Mesenteric fat pad (tissue), 1 donor: Measurements from ENCODE around the gene DPP10. TPM values are rescaled to one million over a fixed set of nuclear protein-coding genes. Genes with fewer than 3 reads are reported as not detected.

Experiments used
- DNase-seq: peaks from one replicate; pipeline ENCODE4 v3.0.0-alpha.2; 2020; ENCODE audit warnings: low spot score
- total RNA-seq: library from RNA; stranded (reverse); fragmentation: NEBNext Ultra II Directional; extraction: Animal tissue kit (Norgen Biotek cat#: 25700); gene quantifications from one replicate; pipeline ENCODE4 v1.2.1, GENCODE V29; 2021
- donor health status: DM: yes; HTN: yes; CAD: no.

Gene DPP10
- total RNA-seq, 1 donor from 2014 or later = not detected

DNA sequence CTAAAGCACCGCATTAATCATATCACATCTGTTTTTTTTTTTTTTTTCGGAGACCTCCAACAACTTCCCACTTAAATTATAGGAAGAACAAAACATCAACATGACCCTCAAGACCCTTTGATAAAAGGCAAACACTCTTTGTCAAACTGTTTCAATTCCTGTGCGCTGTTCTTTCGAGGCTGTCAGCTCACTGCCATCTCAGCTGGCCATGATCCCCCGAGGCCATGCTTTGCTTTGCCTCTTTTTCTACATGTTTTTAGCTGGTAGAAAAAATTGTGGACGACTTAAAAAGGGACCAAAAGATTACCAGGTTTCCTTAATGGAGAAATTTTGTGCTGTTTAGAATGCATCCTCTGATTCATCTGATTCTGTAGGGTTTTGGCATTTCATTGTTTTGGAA lies 138.2 kb downstream of the DPP10 start:
- no peak for DNase-seq

DNA sequence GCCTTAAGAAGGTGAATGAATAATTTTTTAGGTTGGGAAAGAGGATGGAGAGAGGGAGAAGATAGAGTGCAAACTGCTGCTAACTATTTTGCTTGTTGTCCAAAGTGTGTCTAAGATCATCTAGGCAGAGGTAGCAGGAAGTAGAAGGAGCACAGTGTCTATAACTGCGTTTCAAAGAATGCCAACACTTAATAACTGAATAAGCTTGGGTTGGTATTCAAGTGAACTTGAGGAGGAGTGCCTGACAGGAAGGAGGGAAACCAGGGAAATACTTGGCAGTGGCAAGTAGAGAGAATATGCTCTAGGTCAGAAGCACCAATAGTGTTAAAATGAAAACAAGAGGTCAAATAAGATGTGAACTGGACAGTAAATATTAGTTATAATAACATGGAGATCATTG lies 155.9 kb downstream of the DPP10 start:
- DNase-seq = no peak

DNA sequence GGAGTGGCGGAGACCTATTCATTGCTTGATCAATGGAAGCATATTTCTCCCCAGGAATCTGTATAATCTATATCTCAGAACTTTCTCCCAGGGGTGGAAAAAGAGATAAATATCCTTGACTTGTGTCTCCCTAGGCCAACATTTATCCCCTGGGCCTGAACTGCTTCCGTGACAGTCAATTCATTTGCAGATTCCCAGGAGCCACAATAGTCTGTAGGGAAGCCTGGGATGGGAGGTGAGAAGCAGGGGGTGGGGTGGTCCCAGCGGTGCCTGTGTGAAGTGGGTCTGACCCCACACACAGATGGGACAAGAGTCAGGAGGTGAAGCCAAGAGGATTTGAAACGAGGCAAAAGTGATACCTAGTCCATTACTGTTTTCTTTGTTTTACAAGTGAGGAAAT lies 166.8 kb downstream of the DPP10 start:
- no peak for DNase-seq

DNA sequence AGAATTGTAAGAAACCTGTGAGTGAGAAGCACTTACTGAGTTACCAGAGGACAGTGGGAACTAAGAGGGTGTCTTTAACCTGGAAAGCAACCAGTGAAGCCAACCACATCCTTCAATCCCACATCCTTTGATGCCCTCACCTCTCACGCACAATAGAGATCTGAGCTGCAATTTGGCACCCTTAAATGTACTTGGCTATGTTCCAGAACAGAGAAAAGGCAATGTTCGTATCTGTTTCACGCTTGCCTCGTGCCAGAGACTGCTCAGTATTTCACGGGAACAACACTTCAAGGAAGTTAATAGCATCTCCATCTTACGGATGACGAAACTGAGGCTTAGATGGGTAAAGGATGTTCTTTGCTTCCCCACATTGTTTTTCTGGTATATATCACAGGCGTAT lies 167.4 kb downstream of the DPP10 start:
- no peak for DNase-seq

DNA sequence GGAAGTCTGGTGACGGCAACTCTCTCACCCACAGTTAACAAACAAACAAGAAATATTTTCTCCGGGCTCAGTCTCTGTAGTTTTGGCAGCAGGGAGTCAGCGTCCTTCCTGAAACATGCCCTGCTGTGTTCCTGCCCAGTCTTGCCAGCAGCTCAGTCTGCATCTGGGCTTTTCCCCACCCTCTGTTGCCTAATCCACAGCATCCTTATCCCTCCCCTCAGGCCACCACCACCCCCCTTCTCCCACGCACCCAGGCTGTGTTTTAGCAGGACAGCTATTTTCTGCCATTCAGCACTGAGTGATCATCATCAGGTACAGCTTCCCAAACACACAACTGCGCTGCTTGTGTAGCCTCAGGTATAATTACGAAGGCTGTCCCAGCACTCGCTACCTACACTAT lies 168.2 kb downstream of the DPP10 start:
- no peak for DNase-seq

DNA sequence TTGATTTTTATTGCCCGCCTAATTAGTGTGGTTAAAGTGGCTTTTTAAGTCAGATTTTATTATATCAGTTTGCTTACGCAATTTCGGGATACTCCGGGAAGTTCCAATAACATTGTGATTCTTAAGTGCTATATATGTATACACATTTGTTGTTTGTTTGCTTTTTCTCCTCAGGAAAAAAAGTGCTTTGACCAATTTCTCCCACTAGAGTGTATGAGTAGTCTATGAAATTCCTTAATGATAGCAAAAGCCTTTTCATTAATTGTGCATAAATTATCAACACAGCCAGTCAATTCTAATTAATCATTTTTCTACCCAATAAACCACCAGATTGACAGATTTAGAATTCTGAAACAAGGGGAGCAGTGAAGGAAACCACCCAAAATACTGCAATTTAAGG lies 172.2 kb downstream of the DPP10 start:
- no peak for DNase-seq

DNA sequence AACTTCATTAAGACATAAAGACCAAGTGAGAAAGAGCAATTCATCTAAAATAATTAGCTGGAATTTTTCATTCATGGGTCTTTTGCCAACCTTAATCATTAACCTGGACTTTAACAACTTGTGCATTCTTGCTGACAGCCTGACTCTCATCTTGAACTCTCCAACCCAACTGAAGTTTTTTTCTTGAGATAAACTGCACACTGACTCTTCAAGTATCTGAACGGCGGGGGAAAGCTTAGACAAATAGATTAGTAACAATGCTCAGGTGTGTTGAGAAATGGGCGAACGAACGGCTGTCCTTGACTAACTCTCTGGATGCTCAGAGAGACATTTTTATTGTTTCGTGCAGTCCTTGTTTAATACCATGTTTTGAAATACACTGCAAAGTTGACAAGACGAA lies 186.0 kb downstream of the DPP10 start:
- DNase-seq = no peak

DNA sequence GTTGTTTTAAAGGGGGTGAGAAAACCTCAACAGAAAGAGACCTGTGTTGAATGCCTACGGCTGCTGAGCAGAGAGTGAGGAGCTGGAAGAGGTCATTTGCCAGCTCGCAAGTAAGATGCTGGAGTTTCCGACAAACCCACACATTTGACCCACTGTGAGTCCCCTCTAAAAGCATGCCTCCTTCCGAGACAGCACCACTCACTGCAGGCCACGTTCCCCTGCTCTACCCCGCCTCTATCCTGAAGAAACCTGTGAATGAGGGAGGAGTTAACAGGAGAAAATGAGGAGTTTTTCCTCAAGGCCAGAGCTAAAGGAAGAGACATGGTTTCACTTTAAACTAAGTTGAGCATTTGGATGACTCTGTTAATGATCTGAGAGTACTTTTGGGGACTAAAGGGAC lies 188.7 kb downstream of the DPP10 start:
- no peak for DNase-seq

DNA sequence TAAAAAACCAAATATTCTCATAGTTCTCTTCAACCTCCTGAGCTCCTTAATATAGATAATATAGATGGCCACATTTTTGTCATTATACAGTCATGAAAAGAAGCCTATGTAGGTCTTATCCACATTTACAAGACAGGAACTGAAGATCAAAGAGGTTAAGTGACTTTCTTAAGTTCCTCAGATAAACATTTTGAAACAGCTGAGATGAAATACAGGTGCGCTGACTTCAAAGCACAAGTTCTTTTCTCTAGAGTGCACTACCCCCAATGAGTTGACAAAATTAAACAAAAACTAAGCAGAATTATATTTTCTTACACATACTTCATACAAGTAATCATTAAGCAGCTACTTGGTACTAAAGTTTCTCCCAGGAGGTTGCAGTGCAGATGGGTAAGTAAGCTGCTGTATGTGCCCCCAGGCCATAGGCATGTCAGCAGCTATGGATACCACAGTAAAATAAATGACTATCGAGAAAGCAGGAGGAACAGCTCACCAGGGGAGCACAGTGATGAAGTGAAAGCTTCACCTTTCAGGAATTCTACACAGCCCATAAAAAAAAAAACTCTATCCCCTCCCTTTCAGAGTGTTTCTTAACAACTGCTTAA lies 199.8 kb downstream of the DPP10 start:
- no peak for DNase-seq

DNA sequence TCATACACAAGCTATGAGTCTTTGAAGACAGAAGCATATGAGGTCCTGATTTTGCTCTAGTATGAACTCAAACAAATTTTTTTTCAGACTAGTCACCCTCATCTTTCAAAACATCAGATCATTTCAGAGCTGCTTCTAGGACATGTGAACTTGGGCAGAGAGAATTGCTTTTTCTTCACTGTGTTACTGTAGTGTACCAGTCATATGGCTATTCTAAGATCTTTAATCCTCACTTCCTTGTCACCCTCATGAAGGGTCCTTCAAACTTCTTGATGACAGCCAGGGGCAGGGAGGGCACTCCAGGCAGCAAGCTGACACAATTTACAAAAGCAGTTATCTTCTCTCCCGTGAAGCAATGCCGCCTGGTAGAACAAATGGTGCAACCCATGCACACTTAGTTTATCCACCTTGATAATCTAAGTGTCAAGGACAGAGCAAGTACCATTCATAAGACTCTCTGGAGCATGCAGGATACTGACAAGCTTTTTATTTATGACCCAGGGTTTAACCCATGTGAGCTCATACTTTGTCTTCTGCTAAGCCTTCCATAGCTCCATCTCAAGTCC lies 200.6 kb downstream of the DPP10 start:
- DNase-seq = no peak

DNA sequence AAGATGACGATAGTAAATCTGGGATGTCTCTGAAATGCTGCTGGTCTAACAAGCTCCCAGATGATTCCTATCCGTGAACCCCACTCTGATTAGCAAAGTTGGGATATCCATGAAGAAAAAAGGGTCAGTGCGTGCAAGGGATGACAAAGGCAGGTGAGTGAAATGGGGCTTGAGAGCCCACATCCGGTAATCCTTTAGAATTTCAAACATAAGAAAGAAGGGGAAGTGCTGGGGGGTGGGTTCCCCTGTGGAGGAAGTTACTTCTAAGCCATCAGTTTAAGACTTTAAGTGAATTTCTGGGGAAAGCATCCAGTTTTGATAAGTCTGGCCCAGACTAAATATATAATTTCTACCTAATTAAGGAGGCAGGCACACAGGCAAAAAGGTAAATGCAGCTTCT lies 209.5 kb downstream of the DPP10 start:
- DNase-seq = no peak

DNA sequence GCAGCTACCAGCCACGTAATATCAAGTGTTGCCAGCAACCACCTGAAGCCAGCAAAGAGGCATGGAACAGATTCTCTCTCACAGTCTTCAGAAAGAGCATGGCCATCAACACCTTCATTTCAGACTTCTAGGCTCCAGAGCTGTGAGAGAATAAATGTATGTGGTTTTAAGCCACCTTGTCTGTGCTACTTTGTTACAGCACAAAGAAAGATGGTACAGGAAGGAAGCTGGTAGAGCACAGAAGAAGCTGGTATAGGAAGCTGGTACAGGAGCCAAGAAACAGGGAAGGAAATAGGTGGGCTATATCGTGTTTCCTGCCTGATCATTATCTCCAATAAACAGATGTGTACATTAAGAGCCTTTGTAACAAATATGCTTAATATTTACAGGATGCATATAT lies 217.4 kb downstream of the DPP10 start:
- DNase-seq = no peak

DNA sequence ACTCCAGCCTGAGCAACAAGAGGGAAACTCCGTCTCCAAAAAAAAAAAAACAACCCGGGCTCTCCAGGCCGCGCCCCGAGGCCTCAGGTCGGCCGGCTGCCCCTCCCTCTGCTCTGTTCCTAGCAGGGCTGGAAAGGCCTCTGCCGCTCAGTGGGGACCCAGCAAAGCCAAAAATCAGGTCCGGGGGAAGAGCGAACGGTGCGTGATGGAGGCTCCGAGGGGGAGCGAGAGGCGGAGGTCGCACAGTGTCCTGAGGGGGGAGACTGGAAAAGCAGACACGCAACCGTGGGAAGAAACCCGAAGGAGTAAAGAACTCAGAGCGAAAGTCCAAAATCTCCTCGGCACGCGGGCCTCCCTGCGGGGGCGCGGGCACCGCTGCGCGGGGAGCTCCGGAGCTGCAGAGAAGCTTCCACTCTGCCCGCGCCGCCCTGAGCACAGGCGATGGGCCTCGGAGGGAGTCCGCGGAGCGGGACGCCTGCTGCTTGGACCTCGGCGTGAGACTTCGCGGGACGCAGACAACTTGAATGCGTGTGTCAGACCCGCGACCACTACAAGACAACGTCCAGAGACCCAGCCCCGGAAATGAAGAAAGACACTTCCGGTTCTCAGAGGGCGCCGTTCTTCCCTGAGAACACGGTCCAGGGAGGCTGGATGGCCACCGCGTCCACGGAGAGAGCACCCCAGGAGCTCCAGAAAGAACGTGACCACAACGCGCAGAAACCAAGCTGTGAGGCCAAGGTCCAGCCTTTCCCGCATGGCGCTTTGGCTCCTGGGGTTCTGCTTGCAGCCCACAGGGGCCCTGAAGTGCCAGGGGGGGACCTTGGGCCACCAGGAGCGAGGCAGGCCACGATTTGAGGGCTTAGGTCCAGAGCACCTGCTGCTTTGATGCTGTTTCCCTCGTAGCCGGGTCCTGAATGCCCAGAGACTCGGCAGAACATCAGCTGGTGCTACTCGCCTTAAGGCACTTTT lies 219.8 kb downstream of the DPP10 start:
- DNase-seq = peak; percentile 87

DNA sequence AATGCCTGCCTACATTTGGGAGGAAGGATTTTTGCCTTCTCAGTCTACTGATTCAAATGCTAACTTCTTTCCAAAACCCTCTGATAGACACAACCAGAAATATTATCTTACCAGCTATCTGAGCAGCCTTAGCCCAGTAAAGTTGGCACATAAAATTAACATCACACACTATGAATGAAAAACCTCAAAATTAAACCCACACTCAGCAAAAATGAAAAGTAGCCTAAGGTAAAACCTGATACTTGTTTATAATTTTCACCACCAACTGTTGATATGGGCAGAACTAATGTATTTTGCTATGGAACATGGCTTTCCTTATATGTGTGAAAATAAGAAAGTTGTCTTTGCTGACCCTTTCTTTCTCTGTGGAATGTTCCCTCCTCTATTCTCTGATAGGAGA lies 226.0 kb downstream of the DPP10 start:
- DNase-seq = no peak

DNA sequence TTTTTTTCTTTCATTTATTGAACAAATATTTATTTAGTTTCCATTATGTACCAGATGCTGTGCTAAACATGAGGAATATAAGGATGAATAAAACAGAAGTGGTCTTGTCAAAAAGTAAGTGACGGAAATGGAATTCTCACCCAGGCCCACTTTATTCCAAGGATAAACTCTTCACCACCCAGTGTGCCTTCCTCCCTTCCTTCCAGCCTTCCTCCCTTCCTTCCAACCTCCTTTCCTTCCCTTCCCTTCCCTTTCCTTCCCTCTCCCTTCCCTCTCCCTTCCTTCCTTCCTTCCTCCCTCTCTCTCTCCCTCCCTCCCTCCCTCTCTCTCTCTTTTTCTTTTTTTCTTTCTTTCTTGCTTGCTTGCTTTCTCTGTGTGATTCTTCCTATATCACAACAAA lies 240.8 kb downstream of the DPP10 start:
- DNase-seq = no peak

DNA sequence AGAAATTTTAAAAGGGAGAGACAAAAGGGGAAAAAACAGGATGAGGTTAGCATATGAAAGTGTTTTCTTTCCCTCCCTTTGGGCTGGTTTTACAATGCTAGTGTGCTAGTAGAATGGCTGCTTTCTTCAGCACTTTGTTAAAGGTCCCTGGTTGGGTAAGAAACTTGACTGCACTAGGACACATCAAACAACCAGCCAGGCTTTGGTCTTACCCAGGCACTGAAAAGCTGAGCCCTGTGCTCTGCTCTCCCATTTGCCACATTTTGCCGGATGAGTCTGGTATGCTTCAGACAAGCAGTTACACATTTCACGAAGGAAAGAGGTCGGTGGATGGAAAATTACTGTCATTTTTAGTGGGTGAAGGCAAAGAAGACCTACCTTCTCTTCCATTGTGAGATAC lies 242.0 kb downstream of the DPP10 start:
- DNase-seq = no peak

DNA sequence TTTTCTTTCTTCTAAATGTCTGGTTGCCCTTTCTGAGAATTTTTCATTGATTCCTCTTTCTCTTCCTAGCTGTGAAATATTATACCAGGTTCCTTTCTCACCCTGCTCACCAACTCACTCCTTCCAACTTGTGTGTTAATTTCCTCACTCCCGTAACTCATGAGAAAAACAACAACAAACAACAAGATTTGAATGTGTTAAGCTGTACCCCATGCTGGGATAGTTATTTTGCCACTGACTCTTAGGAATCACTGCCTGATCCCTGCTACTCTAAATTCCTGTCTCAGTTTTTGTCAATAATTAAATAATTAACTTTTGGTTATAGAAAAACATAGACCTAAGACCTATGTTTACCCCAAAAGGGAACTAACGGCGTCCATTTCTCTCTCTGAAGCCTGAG lies 242.7 kb downstream of the DPP10 start:
- no peak for DNase-seq

DNA sequence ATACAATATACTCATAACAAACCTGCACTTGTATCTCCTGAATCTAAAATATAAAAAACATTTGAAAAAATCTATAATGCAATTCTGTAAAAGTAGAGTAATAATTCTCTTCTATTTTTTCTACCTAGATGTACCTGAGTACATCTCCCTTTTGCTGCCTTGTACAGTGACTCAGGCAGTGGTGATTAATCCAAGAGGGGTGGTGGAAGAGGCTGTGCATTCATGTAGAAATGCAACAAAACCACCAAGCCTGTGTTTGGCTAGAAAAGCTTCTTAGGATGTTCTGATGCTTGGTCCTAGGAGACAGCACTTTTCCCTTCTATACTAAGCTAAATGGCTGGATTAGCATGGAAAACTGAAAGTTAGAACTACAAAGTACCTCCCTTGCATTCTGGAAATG lies 245.8 kb downstream of the DPP10 start:
- no peak for DNase-seq

DNA sequence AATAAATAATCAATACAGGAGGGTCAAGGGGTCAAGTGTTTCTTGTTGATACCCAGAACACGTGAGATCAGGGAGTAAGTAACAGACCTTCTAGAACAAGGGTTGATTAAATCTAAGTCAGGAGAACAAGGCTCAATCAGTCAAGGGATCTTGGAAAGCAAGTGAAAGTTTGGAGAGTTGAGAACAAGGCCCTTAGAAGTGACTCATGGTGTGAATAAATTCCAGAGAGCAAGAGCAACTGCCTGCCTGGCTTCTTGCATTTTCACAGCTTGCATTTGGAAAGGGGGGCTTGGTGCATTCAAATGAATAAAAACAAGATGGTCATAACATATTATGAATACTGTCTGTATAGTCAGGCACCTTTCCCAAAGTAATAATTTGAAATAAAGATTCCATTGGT lies 256.1 kb downstream of the DPP10 start:
- DNase-seq = no peak

DNA sequence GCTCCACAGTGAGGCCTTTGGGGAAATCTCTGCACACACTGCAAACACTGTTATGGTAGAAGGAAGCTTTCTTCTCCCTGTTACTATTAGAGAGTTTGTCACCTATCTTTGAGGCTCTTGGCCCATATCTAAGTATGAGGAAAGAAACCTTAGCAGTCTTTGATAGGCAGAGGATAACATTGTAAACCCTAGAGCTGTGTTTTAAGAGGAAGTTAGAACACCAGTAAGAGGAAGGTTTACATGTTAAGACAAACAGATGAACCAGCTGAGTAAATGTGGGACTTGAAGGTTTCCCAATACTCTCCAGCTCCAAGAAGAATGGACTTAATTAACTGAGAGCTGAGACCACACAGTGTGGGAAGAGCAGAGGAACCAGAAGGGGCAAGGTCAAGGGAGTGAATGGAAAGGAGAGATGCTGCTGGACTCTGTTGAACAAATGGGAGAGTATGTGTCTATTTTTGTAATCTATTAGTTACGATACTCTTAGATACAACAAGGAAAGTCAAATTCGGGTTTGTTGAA lies 257.0 kb downstream of the DPP10 start:
- DNase-seq = no peak

DNA sequence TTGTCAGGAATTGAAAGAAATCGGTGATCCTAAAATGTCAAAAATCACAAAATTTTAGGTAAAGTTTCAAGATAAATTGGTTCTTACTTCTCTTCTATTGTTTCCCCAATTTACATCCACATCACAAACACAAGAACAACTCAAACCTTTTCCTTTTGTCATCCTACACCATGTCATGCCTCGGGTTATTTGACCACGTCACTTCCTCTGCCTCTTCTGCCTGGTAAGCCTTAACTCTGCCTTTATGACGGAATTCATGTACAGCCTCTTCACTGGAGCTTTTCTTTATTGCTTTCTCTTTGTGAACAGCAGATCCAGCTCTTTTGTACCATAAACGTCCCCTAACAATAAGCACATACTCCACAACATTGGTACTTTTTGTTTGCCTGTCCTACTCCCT lies 258.0 kb downstream of the DPP10 start:
- no peak for DNase-seq
